CD4-positive, CD25-positive, alpha-beta regulatory T cell (primary cell): ENCODE data around the gene TTL. TPM values are rescaled to one million over a fixed set of nuclear protein-coding genes. Genes with fewer than 3 reads are reported as not detected.

Source experiments
- ATAC-seq, 2 donors: fragments of 150-1000 bp; cut with Tn5 transposase; one replicate each; pipeline ENCODE4 v1.10.0; 2021; ENCODE audit warnings: low read depth in 2 of 2, moderate number of reproducible peaks in 2 of 2, moderate library complexity in 1 of 2
- DNase-seq, 3 donors: peaks; one replicate each; pipeline versions ENCODE4 v3.0.0 to v3.0.0-alpha.2; 2012 to 2022; ENCODE audit warnings: mixed read lengths in 1 of 3
- H3K27ac ChIP-seq: one replicate; pipeline ENCODE4 v1.7.0; 2013; ENCODE audit warnings: mild to moderate bottlenecking, low read length; ENCODE audit not compliant: insufficient read depth, poor library complexity, severe bottlenecking
- H3K27me3 ChIP-seq: one replicate; pipeline ENCODE4 v1.7.0; 2013; ENCODE audit warnings: low read length; ENCODE audit not compliant: control insufficient read depth, insufficient read depth
- H3K36me3 ChIP-seq: one replicate; pipeline ENCODE4 v1.7.0; 2013; ENCODE audit warnings: mild to moderate bottlenecking, low read length, moderate library complexity; ENCODE audit not compliant: control insufficient read depth, insufficient read depth
- H3K4me1 ChIP-seq: 2 replicates; pipeline ENCODE4 v1.7.0; 2013; ENCODE audit warnings: mild to moderate bottlenecking, low read length; ENCODE audit not compliant: insufficient read depth, control insufficient read depth, poor library complexity, severe bottlenecking
- H3K4me3 ChIP-seq: one replicate; pipeline ENCODE4 v1.7.0; 2013; ENCODE audit warnings: low read depth, mild to moderate bottlenecking, low read length, moderate library complexity
- H3K9me3 ChIP-seq, 2 experiments: 1 replicate in 1 of 2; 2 replicates in 1 of 2; pipeline ENCODE4 v1.7.0; 2013; ENCODE audit warnings: low read length in 2 of 2, mild to moderate bottlenecking in 1 of 2, moderate library complexity in 1 of 2; ENCODE audit not compliant: control insufficient read depth in 2 of 2
- H3K27ac Mint-ChIP-seq, 3 donors: one replicate each; pipeline ENCODE4 v1.8.0; 2020 to 2022; ENCODE audit warnings: mild to moderate bottlenecking in 3 of 3, mixed read lengths in 3 of 3, moderate library complexity in 2 of 3
- H3K27me3 Mint-ChIP-seq: one replicate; pipeline ENCODE4 v1.8.0; 2022; ENCODE audit warnings: mild to moderate bottlenecking, mixed read lengths
- H3K36me3 Mint-ChIP-seq: one replicate; pipeline ENCODE4 v1.8.0; 2020; ENCODE audit warnings: mixed read lengths
- H3K4me1 Mint-ChIP-seq, 4 donors: one replicate each; pipeline ENCODE4 v1.8.0; 2020 to 2022; ENCODE audit warnings: mixed read lengths in 4 of 4, mild to moderate bottlenecking in 1 of 4
- H3K4me3 Mint-ChIP-seq, 4 donors: one replicate each; pipeline ENCODE4 v1.8.0; 2020 to 2022; ENCODE audit warnings: mild to moderate bottlenecking in 4 of 4, mixed read lengths in 4 of 4, moderate library complexity in 3 of 4
- H3K9me3 Mint-ChIP-seq, 7 donors: one replicate each; pipeline ENCODE4 v1.8.0; 2020 to 2022; ENCODE audit warnings: mixed read lengths in 7 of 7, mild to moderate bottlenecking in 3 of 7, moderate library complexity in 2 of 7
- polyA plus RNA-seq, 4 donors: library from polyadenylated mRNA; unstranded; fragments of 300-500 nt; fragmentation: Illumina TruSeq; gene quantifications; one replicate each; pipeline ENCODE4 v1.2.3, GENCODE V29; 2021
- total RNA-seq: library from RNA; stranded (reverse); gene quantifications from one replicate; pipeline ENCODE4 v1.2.3, GENCODE V29; 2022

Gene TTL
- total and polyA plus RNA-seq, 5 donors from 2014 or later: 2.0 to 32.5 (median 6.1) TPM

DNA sequence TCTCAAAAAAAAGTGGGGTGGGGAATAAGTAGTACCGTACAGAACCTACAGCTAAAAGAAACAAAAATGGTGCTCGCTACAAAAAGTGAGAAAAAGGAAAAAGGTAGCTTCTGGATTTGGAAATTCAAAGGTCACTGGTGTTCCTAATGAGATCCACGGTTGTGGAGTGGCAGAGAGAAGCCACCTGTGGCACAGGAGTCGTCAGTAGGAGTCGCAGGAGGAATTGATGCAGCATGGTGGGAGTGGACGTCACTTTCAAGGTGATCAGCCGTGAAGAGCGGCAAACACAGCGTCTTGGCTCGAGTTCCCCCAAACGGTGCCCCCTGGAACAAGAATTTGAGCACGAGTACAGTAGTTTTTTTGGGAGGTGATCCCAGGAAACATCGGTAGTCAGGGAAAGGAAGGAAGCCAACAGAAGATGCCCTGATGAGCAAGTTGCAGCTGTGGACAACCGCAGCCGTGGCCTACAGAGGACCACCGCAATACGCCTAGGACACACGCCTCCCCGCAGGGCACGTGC is 1.4 kb upstream of the TTL start:
- DNase-seq: peak; percentile 11 to 41 (median 27)
- Histone ChIP-seq H3K27ac (peak overlapping the region; percentile 80), H3K4me1 (peaks cover 30% of the 10 kb centered on the region), H3K9me3 (no peaks in the 10 kb centered on the region), H3K4me3 (peak overlapping the region; percentile 94), H3K36me3 (no peaks in the 10 kb centered on the region), H3K27me3 (no peaks in the 10 kb centered on the region)
- peaks cover 7% of the 10 kb centered on the region for H3K27me3 Mint-ChIP-seq
- H3K4me1 Mint-ChIP-seq: peaks cover 15 to 33% (median 23%) of the 10 kb centered on the region in 4 donors
- H3K9me3 Mint-ChIP-seq: peaks cover 0 to 1% (median 0%) of the 10 kb centered on the region in 7 donors
- ATAC-seq: no peak
- no peaks in the 10 kb centered on the region for H3K36me3 Mint-ChIP-seq
- peak overlapping the region; percentile 96 to 99 (median 98) for H3K4me3 Mint-ChIP-seq
- peak overlapping the region; percentile 83 to 97 (median 92) for H3K27ac Mint-ChIP-seq

DNA sequence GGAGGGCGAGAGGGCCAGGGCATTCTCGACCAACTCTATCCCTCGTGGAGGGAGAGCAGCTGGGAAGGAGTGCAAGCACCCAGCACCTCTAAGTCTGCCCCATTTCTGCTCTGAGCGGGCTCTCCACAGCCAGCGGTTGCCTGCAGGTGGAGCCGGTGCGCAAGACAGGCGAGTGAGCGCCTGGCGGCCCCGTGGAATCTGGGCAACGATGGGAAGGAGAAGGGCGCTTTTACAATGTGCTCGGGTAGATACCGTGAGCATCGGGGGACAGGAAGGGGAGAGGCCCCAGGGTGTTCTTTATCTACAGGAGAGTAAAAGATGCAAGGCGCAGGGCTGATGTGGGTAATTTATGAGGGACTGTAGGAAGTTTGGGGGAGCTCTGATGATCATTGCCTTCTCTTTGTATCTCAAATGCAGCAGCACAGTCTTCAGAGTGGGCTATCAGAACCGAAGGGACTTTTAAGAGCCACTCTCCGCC is 867 bp upstream of the TTL start:
- H3K9me3 ChIP-seq: no peaks in the 10 kb centered on the region
- peak overlapping the region; percentile 94 for H3K4me3 ChIP-seq
- peaks cover under 1% of the 10 kb centered on the region for H3K36me3 Mint-ChIP-seq
- peaks cover 15 to 38% (median 25%) of the 10 kb centered on the region in 4 donors for H3K4me1 Mint-ChIP-seq
- peaks cover 30% of the 10 kb centered on the region for H3K4me1 ChIP-seq
- H3K9me3 Mint-ChIP-seq: peaks cover 0 to 1% (median 0%) of the 10 kb centered on the region in 7 donors
- H3K27ac Mint-ChIP-seq: peak overlapping the region; percentile 83 to 97 (median 92)
- peak overlapping the region; percentile 80 for H3K27ac ChIP-seq
- H3K27me3 Mint-ChIP-seq: peaks cover 7% of the 10 kb centered on the region
- DNase-seq: peak; percentile 71 to 89 (median 81)
- no peaks in the 10 kb centered on the region for H3K36me3 ChIP-seq
- peak; percentile 78 to 81 for ATAC-seq
- H3K27me3 ChIP-seq: no peaks in the 10 kb centered on the region
- H3K4me3 Mint-ChIP-seq: peak overlapping the region; percentile 96 to 99 (median 98)

DNA sequence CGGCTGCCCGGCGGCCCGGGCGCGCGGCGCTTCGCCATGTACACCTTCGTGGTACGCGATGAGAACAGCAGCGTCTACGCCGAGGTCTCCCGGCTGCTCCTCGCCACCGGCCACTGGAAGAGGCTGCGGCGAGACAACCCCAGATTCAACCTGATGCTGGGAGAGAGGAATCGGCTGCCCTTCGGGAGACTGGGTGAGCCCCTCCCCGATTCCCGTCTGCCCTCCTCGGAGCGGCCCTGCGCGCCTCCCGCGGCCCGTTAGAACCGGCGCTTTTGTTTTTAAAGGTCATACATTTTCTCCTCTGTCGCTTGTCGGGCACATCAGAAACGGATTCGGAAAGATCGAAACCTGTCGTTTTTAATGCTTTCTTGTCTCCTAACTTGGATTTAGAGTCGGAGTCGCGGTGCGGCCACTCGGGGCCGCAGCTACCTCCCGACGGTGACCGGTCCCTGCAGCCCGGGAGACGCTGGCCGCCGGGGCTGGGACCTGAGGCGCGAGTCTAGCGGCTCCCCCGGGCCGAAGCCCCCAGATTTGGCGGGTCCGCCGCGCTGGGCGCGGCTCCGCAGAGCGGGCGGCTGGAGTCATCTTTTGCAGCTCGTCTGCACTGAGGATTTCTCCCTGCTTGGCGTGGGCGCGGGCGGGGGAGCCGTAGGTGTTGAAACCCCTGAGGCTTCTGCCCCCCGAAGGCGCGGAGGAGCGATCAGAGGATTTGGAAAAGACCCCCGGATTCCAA is 519 bp downstream of the TTL start:
- no peaks in the 10 kb centered on the region for H3K27me3 ChIP-seq
- H3K36me3 ChIP-seq: no peaks in the 10 kb centered on the region
- ATAC-seq (peak in 1 of 2 donors; percentile 8), DNase-seq (peak in 2 of 3 donors; percentile 28 to 44)
- H3K4me3 ChIP-seq: peak overlapping the region; percentile 77
- Mint-ChIP-seq H3K27ac (peak overlapping the region; percentile 77 to 86 (median 80)), H3K36me3 (peaks cover 8% of the 10 kb centered on the region), H3K4me1 (peaks cover 15 to 47% (median 31%) of the 10 kb centered on the region in 4 donors), H3K9me3 (peaks cover 0 to 1% (median 0%) of the 10 kb centered on the region in 7 donors), H3K27me3 (peaks cover 7% of the 10 kb centered on the region), H3K4me3 (peak overlapping the region; percentile 91 to 96 (median 94))
- H3K9me3 ChIP-seq: no peaks in the 10 kb centered on the region
- H3K27ac ChIP-seq: peak overlapping the region; percentile 57
- peaks cover 30% of the 10 kb centered on the region for H3K4me1 ChIP-seq

DNA sequence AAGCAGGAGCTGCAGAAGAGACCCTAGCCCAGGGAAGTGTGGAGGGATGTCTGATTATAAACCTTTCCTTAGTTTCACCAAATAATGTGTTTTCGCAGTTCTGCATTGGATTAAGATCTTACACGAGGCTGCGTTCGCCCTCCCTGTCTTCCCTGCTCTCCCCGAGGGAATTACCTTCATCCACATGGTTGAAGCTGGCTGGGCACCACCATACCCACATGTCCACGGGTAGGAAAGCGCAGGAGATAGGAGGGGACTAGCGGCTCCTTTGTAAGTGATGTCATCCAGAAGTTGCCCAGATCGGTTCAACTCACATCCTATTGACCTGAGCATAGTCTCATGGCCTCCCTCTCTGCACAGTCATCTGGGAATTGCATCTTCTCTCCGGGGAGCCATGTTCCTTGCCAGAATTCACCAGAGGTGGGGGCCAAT is 1.1 kb downstream of the TTL start:
- H3K27me3 ChIP-seq: no peaks in the 10 kb centered on the region
- H3K36me3 ChIP-seq: no peaks in the 10 kb centered on the region
- peaks cover 30% of the 10 kb centered on the region for H3K4me1 ChIP-seq
- Mint-ChIP-seq H3K27me3 (peaks cover 7% of the 10 kb centered on the region), H3K4me3 (peak overlapping the region; percentile 91 to 96 (median 94)), H3K36me3 (peaks cover 13% of the 10 kb centered on the region), H3K4me1 (peaks cover 15 to 50% (median 31%) of the 10 kb centered on the region in 4 donors), H3K27ac (peak overlapping the region; percentile 20 to 80 (median 77)), H3K9me3 (peaks cover 0 to 1% (median 0%) of the 10 kb centered on the region in 7 donors)
- ATAC-seq (no peak), DNase-seq (peak in 1 of 3 donors; percentile 20)
- peak overlapping the region; percentile 77 for H3K4me3 ChIP-seq
- no peaks in the 10 kb centered on the region for H3K9me3 ChIP-seq
- H3K27ac ChIP-seq: no peak overlapping the region

DNA sequence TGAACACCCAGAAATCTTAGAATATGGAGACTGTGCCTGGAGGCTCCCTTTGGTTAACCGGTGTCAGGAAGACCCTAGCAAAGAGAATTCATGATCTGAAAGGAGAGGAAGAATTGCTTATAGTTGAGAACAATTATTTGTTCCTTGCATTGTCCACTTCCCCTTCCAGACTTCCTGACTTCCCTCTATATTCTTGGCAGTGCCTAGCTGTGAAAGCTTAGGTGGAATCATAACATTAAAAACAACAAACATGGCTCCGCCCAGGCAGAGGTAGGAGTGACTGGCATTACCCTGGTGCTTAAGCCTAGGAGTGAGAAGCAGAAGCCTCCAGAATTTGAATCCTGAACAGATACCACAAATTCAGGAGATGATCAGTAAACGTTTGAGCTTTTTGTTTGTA is 1.9 kb downstream of the TTL start:
- no peak for DNase-seq
- Histone ChIP-seq H3K4me1 (peaks cover 30% of the 10 kb centered on the region), H3K4me3 (peak overlapping the region; percentile 77), H3K36me3 (no peaks in the 10 kb centered on the region), H3K27ac (no peak overlapping the region), H3K27me3 (no peaks in the 10 kb centered on the region), H3K9me3 (no peaks in the 10 kb centered on the region)
- no peak for ATAC-seq
- Mint-ChIP-seq H3K4me3 (peak overlapping the region; percentile 91 to 96 (median 94)), H3K27ac (peak overlapping the region in 2 of 3 donors; percentile 77 to 80), H3K36me3 (peaks cover 14% of the 10 kb centered on the region), H3K27me3 (peaks cover 7% of the 10 kb centered on the region), H3K9me3 (peaks cover 0 to 1% (median 0%) of the 10 kb centered on the region in 7 donors), H3K4me1 (peaks cover 15 to 50% (median 31%) of the 10 kb centered on the region in 4 donors)

DNA sequence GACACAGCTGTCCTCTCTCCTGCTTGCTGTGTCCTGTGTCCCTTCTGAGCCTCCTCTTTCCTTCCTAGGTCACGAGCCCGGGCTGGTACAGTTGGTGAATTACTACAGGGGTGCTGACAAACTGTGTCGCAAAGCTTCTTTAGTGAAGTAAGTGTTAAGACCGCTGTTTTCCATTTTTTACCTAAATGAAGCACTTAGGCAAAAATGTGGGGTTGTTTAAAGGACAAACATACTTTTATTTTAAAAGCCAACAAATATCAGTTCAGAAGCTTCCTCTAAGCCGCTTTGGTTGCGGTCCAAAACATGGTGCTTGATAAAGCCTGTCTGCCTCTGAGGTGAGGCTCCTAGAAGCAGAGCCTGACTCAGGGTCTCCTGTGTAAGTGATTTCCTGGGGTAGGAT is 3.9 kb downstream of the TTL start:
- ATAC-seq (no peak), DNase-seq (no peak)
- Mint-ChIP-seq H3K27ac (peak overlapping the region in 1 of 3 donors; percentile 6), H3K4me3 (peak overlapping the region in 1 of 4 donors; percentile 17), H3K9me3 (peaks cover 0 to 1% (median 0%) of the 10 kb centered on the region in 7 donors), H3K36me3 (peaks cover 14% of the 10 kb centered on the region), H3K27me3 (peaks cover 7% of the 10 kb centered on the region), H3K4me1 (peaks cover 18 to 45% (median 32%) of the 10 kb centered on the region in 4 donors)
- H3K27ac ChIP-seq: no peak overlapping the region
- peaks cover 24% of the 10 kb centered on the region for H3K4me1 ChIP-seq
- H3K36me3 ChIP-seq: no peaks in the 10 kb centered on the region
- no peak overlapping the region for H3K4me3 ChIP-seq
- no peaks in the 10 kb centered on the region for H3K27me3 ChIP-seq
- H3K9me3 ChIP-seq: no peaks in the 10 kb centered on the region

DNA sequence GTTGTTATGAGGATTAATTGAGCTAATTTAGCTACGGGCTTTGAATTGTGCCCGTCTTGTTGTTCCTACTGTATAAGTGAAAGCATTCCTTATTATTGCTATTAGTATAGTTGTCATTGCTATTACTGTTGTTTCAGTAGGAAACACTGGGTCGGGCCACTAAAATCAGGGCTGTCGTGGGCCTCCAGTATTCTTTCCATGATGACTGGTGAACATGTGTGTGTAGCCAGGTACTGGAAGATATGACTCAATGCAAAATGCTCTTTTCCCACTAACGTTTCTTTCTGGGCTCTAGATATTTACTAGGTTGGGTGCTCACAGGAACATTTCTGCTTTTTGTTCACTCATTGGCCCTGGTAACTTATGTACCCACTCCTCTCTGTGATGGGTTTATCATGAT is 4.9 kb downstream of the TTL start:
- no peak overlapping the region for H3K4me3 ChIP-seq
- Mint-ChIP-seq H3K27me3 (no peaks in the 10 kb centered on the region), H3K4me3 (peak overlapping the region in 1 of 4 donors; percentile 14), H3K4me1 (peaks cover 18 to 40% (median 30%) of the 10 kb centered on the region in 4 donors), H3K27ac (no peak overlapping the region), H3K9me3 (peaks cover 0 to 1% (median 0%) of the 10 kb centered on the region in 7 donors), H3K36me3 (peaks cover 14% of the 10 kb centered on the region)
- no peak for ATAC-seq
- DNase-seq: no peak
- H3K27ac ChIP-seq: no peak overlapping the region
- H3K36me3 ChIP-seq: no peaks in the 10 kb centered on the region
- H3K27me3 ChIP-seq: no peaks in the 10 kb centered on the region
- H3K9me3 ChIP-seq: no peaks in the 10 kb centered on the region
- peaks cover 16% of the 10 kb centered on the region for H3K4me1 ChIP-seq
